Measurements from ENCODE around the gene RFTN1. TPM values are rescaled to one million over a fixed set of nuclear protein-coding genes. Genes with fewer than 3 reads are reported as not detected.

The RFTN1 gene
- total RNA-seq, 1 donor from 2014 or later = 0.92 TPM

GRCh38 chr3:16286751-16287543 is 226.6 kb downstream of the RFTN1 start:
- Mint-ChIP-seq H3K9me3 (no peaks in the 10 kb centered on the region), H3K4me3 (no peak overlapping the region), H3K36me3 (no peaks in the 10 kb centered on the region), H3K27me3 (ENCODE audit: insufficient read depth, low read depth) (no peaks in the 10 kb centered on the region), H3K27ac (no peak overlapping the region), H3K4me1 (no peaks in the 10 kb centered on the region)
- no peak for TF ChIP-seq CTCF (IDR thresholded peaks at IDR 0.05)
- no peak for TF ChIP-seq EZH2phosphoT487 (IDR thresholded peaks at IDR 0.05)
- no peak for TF ChIP-seq EZH2 (IDR thresholded peaks at IDR 0.05)
- no peaks in the 10 kb centered on the region for H4K20me1 ChIP-seq (ENCODE audit: low read depth)
- H3K27me3 ChIP-seq = no peaks in the 10 kb centered on the region
- no peaks in the 10 kb centered on the region for H3K9me3 ChIP-seq (ENCODE audit: low read depth)
- H3F3A ChIP-seq (ENCODE audit: low read depth) = peaks cover 5% of the 10 kb centered on the region
- no peak overlapping the region for H3K27ac ChIP-seq
- no peaks in the 10 kb centered on the region for H3K36me3 ChIP-seq
- H2AFZ ChIP-seq (replicated peaks) = no peak overlapping the region
- H3K4me3 ChIP-seq = no peak overlapping the region
- no peak overlapping the region for H3K9ac ChIP-seq
- no peak overlapping the region for H3K4me2 ChIP-seq
- peaks cover 7% of the 10 kb centered on the region for H3K79me2 ChIP-seq (ENCODE audit: low read depth)
- DNase-seq (ENCODE audit: low spot score) = no peak
- H3K4me1 ChIP-seq = no peaks in the 10 kb centered on the region

GRCh38 chr3:16286161-16286560 is 227.3 kb downstream of the RFTN1 start:
- Mint-ChIP-seq H3K36me3 (no peaks in the 10 kb centered on the region), H3K27me3 (ENCODE audit: insufficient read depth, low read depth) (no peaks in the 10 kb centered on the region), H3K27ac (no peak overlapping the region), H3K4me1 (no peaks in the 10 kb centered on the region), H3K4me3 (no peak overlapping the region), H3K9me3 (no peaks in the 10 kb centered on the region)
- Histone ChIP-seq H3K4me2 (no peak overlapping the region), H2AFZ (replicated peaks) (no peak overlapping the region), H3K27me3 (no peaks in the 10 kb centered on the region), H3K9me3 (ENCODE audit: low read depth) (no peaks in the 10 kb centered on the region), H3K27ac (no peak overlapping the region), H3K4me1 (no peaks in the 10 kb centered on the region), H3K4me3 (no peak overlapping the region), H3K36me3 (no peaks in the 10 kb centered on the region), H3K79me2 (ENCODE audit: low read depth) (no peaks in the 10 kb centered on the region), H4K20me1 (ENCODE audit: low read depth) (no peaks in the 10 kb centered on the region), H3F3A (ENCODE audit: low read depth) (peaks cover 5% of the 10 kb centered on the region), H3K9ac (no peak overlapping the region)
- DNase-seq (ENCODE audit: low spot score) = no peak
- no peak for TF ChIP-seq CTCF (IDR thresholded peaks at IDR 0.05)
- no peak for TF ChIP-seq EZH2phosphoT487 (IDR thresholded peaks at IDR 0.05)
- no peak for TF ChIP-seq EZH2 (IDR thresholded peaks at IDR 0.05)

GRCh38 chr3:16284633-16285032 is 228.9 kb downstream of the RFTN1 start:
- H3K27ac ChIP-seq = no peak overlapping the region
- H3K27me3 ChIP-seq = no peaks in the 10 kb centered on the region
- H3K4me3 Mint-ChIP-seq = no peak overlapping the region

GRCh38 chr3:16280671-16281070 is 232.8 kb downstream of the RFTN1 start:
- Histone ChIP-seq H3K4me2 (no peak overlapping the region), H3K4me1 (no peaks in the 10 kb centered on the region), H4K20me1 (ENCODE audit: low read depth) (no peaks in the 10 kb centered on the region), H2AFZ (replicated peaks) (no peak overlapping the region), H3K36me3 (no peaks in the 10 kb centered on the region), H3K27me3 (no peaks in the 10 kb centered on the region), H3K9me3 (ENCODE audit: low read depth) (no peaks in the 10 kb centered on the region), H3K27ac (no peak overlapping the region), H3F3A (ENCODE audit: low read depth) (no peaks in the 10 kb centered on the region), H3K4me3 (no peak overlapping the region), H3K79me2 (ENCODE audit: low read depth) (no peaks in the 10 kb centered on the region), H3K9ac (no peak overlapping the region)
- Mint-ChIP-seq H3K4me1 (no peaks in the 10 kb centered on the region), H3K4me3 (no peak overlapping the region), H3K27ac (no peak overlapping the region), H3K27me3 (ENCODE audit: insufficient read depth, low read depth) (no peaks in the 10 kb centered on the region), H3K36me3 (no peaks in the 10 kb centered on the region), H3K9me3 (no peaks in the 10 kb centered on the region)
- TF ChIP-seq EZH2 (IDR thresholded peaks at IDR 0.05) = no peak
- no peak for TF ChIP-seq EZH2phosphoT487 (IDR thresholded peaks at IDR 0.05)
- TF ChIP-seq CTCF (IDR thresholded peaks at IDR 0.05) = no peak
- no peak for DNase-seq (ENCODE audit: low spot score)

More at GRCh38 chr3:16284633-16285032, 228.9 kb downstream of the RFTN1 start:
- H3K27ac Mint-ChIP-seq = no peak overlapping the region
- H3K4me2 ChIP-seq = no peak overlapping the region
- H3K4me1 Mint-ChIP-seq = no peaks in the 10 kb centered on the region
- no peaks in the 10 kb centered on the region for H4K20me1 ChIP-seq (ENCODE audit: low read depth)
- H3K9me3 Mint-ChIP-seq = no peaks in the 10 kb centered on the region
- H3K27me3 Mint-ChIP-seq (ENCODE audit: insufficient read depth, low read depth) = no peaks in the 10 kb centered on the region
- DNase-seq (ENCODE audit: low spot score) = no peak
- H2AFZ ChIP-seq (replicated peaks) = no peak overlapping the region
- H3K9ac ChIP-seq = no peak overlapping the region
- no peaks in the 10 kb centered on the region for H3K9me3 ChIP-seq (ENCODE audit: low read depth)
- no peak for TF ChIP-seq EZH2phosphoT487 (IDR thresholded peaks at IDR 0.05)
- no peaks in the 10 kb centered on the region for H3K4me1 ChIP-seq
- H3F3A ChIP-seq (ENCODE audit: low read depth) = peaks cover under 1% of the 10 kb centered on the region
- no peaks in the 10 kb centered on the region for H3K79me2 ChIP-seq (ENCODE audit: low read depth)
- H3K4me3 ChIP-seq = no peak overlapping the region
- H3K36me3 ChIP-seq = no peaks in the 10 kb centered on the region
- H3K36me3 Mint-ChIP-seq = no peaks in the 10 kb centered on the region
